Measurements from ENCODE around the gene BRMS1L. TPM values are rescaled to one million over a fixed set of nuclear protein-coding genes. Genes with fewer than 3 reads are reported as not detected.

The BRMS1L gene
- total and polyA plus RNA-seq, 9 of the 15 experiments (the other 6 are each of a cell fraction or from before 2014, with no cell fraction given) = 1.2 to 4.7 (median 3.3) TPM

DNA sequence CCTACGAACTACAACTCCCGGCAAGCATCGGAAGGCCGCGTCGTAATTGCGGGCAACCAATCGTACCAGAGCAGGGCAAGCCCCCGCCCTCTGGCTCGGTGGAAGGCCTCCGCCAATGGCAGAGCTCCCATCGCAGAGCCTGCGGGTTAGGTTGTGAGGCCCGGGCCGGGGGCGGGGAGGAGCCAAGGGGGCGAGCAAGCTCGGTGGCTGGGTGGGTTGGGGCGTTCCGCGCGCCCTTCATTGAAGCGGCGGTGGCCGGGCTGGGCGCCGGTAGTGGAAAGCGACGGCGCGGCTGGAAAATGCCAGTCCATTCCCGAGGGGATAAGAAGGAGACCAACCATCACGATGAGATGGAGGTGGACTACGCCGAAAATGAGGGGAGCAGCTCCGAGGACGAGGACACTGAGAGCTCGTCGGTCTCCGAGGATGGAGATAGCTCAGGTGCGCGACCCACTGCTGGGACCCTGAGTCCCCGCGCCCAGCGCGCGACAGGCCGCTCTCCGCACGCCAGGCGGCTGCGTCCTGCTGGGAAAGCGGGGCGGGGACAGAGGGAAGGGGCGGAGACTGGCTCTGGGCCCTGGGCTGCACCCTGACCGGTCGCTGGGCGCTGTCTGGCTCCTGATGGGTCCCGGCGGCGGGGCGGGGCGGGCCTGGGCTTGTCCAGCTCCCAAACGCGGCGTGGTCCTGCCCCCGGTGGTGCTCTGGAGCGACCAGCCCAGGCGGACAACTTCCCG is at the start of gene BRMS1L (continued):
- TF ChIP-seq CEBPG (CRISPR knock-in tag; IDR thresholded peaks at IDR 0.05) (no peak), CEBPG (tag; conservative IDR thresholded peaks at IDR 0.05 in 1 of 2, IDR thresholded peaks at IDR 0.05 in 1 of 2) (no peak), ETV6 (IDR thresholded peaks at IDR 0.05; ENCODE audit: borderline replicate concordance in 1 of 2, low read depth in 2 of 2, low read length in 1 of 2) (no peak), ETV6 (CRISPR knock-in tag; IDR thresholded peaks at IDR 0.05; ENCODE audit: borderline replicate concordance) (no peak), ZNF407 (IDR thresholded peaks at IDR 0.05; ENCODE audit: low read depth) (no peak), TCFL5 (CRISPR knock-in tag; conservative IDR thresholded peaks at IDR 0.05) (no peak), SIN3A (IDR thresholded peaks at IDR 0.05; ENCODE audit: borderline replicate concordance in 2 of 2, control insufficient read depth in 1 of 2, low read depth in 2 of 2, low read length in 2 of 2) (0 out of 4 replicates have a peak, but pooled peaks of 1 of the 2 experiments have one; percentile 13), ZBTB5 (IDR thresholded peaks at IDR 0.05) (no peak), ZBTB26 (CRISPR knock-in tag; IDR thresholded peaks at IDR 0.05) (no peak), CBX1 (IDR thresholded peaks at IDR 0.05; ENCODE audit: low read depth) (no peak), ZNF124 (CRISPR knock-in tag; IDR thresholded peaks at IDR 0.05) (no peak), POLR2B (IDR thresholded peaks at IDR 0.05; ENCODE audit: low read depth, partially characterized antibody) (peak; percentile 89)
- TF ChIP-seq, protein P1, sequence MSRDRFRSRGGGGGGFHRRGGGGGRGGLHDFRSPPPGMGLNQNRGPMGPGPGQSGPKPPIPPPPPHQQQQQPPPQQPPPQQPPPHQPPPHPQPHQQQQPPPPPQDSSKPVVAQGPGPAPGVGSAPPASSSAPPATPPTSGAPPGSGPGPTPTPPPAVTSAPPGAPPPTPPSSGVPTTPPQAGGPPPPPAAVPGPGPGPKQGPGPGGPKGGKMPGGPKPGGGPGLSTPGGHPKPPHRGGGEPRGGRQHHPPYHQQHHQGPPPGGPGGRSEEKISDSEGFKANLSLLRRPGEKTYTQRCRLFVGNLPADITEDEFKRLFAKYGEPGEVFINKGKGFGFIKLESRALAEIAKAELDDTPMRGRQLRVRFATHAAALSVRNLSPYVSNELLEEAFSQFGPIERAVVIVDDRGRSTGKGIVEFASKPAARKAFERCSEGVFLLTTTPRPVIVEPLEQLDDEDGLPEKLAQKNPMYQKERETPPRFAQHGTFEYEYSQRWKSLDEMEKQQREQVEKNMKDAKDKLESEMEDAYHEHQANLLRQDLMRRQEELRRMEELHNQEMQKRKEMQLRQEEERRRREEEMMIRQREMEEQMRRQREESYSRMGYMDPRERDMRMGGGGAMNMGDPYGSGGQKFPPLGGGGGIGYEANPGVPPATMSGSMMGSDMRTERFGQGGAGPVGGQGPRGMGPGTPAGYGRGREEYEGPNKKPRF (IDR thresholded peaks at IDR 0.05; ENCODE audit: low read depth, low read length) = no peak

Measured in K562 (cell line).